ENCODE data around the gene AP3S2. TPM values are rescaled to one million over a fixed set of nuclear protein-coding genes. Genes with fewer than 3 reads are reported as not detected.

The AP3S2 gene
- total and polyA plus RNA-seq, 2 of the 13 experiments (the other 11 are each of a cell fraction or from before 2014, with no cell fraction given), result 17.6 to 44.4 TPM

GRCh38 chr15:89781891-89782618, 111.7 kb downstream of the AP3S2 start (continued):
- TF ChIP-seq MTA3 (CRISPR knock-in tag; IDR thresholded peaks at IDR 0.05) (no peak), MAFG (CRISPR knock-in tag; IDR thresholded peaks at IDR 0.05) (peak; percentile 73), ARNT2 (CRISPR knock-in tag; IDR thresholded peaks at IDR 0.05; ENCODE audit: low read depth) (no peak), ZNF770 (CRISPR knock-in tag; IDR thresholded peaks at IDR 0.05) (no peak), ZNF549 (CRISPR knock-in tag; IDR thresholded peaks at IDR 0.05) (no peak), ZNF550 (CRISPR knock-in tag; IDR thresholded peaks at IDR 0.05; ENCODE audit: borderline replicate concordance) (no peak), ZNF292 (CRISPR knock-in tag; IDR thresholded peaks at IDR 0.05; ENCODE audit: borderline replicate concordance, low read depth) (peak; percentile 22; the same call in 1 of the 2 replicates), E2F1 (CRISPR knock-in tag; IDR thresholded peaks at IDR 0.05) (no peak), ZFP1 (CRISPR knock-in tag; IDR thresholded peaks at IDR 0.05) (no peak), JDP2 (CRISPR knock-in tag; IDR thresholded peaks at IDR 0.05; ENCODE audit: borderline replicate concordance) (no peak), ZNF354B (CRISPR knock-in tag; IDR thresholded peaks at IDR 0.05) (no peak), PATZ1 (CRISPR knock-in tag; IDR thresholded peaks at IDR 0.05) (0 out of 2 replicates have a peak, but pooled peaks have one; percentile 38), RBFOX2 (IDR thresholded peaks at IDR 0.05; ENCODE audit: low read depth, low read length) (no peak), ASH2L (IDR thresholded peaks at IDR 0.05; ENCODE audit: insufficient read length, low read depth, low read length) (no peak), ZMYM2 (CRISPR knock-in tag; IDR thresholded peaks at IDR 0.05) (no peak), PRPF4 (IDR thresholded peaks at IDR 0.05; ENCODE audit: low read depth, low read length, poor library complexity, severe bottlenecking) (no peak), TMF1 (CRISPR knock-in tag; IDR thresholded peaks at IDR 0.05; ENCODE audit: low read depth) (no peak), ZNF780A (CRISPR knock-in tag; IDR thresholded peaks at IDR 0.05) (no peak), ZNF44 (CRISPR knock-in tag; IDR thresholded peaks at IDR 0.05) (no peak), ZNF775 (CRISPR knock-in tag; IDR thresholded peaks at IDR 0.05; ENCODE audit: borderline replicate concordance) (no peak), ZNF180 (CRISPR knock-in tag; IDR thresholded peaks at IDR 0.05; ENCODE audit: borderline replicate concordance, low read depth) (no peak), SP2 (CRISPR knock-in tag; IDR thresholded peaks at IDR 0.05) (no peak)

Data from HepG2 (cell line).